Uterus (tissue), 4 donors: ENCODE measurements around the gene MTURN. TPM values are rescaled to one million over a fixed set of nuclear protein-coding genes. Genes with fewer than 3 reads are reported as not detected.
"Not testable (repeated sequence)": the region's sequence is repeated elsewhere in the genome, so short reads cannot be mapped to it uniquely, and the experiment has no call there.

ENCODE experiments used
- DNase-seq, 2 donors: peaks; one replicate each; pipeline ENCODE4 v3.0.0-alpha.2; 2019 to 2020
- H3K27ac ChIP-seq, 2 donors: fragments of 200-600 bp; sonication (generic); 1 replicate in 1 of 2; 2 replicates in 1 of 2; pipeline ENCODE4 v1.5.1; 2016 to 2018
- H3K27me3 ChIP-seq, 2 donors: fragments of 200-600 bp; sonication (generic); one replicate each; pipeline ENCODE4 v1.5.1; 2018 to 2019; ENCODE audit warnings: control low read depth in 1 of 2
- H3K36me3 ChIP-seq, 2 donors: fragments of 200-600 bp; sonication (generic); one replicate each; pipeline ENCODE4 v1.5.1; 2019; ENCODE audit warnings: control low read depth in 1 of 2
- H3K4me1 ChIP-seq, 2 donors: fragments of 200-600 bp; sonication (generic); one replicate each; pipeline ENCODE4 v1.5.1; 2018 to 2019; ENCODE audit warnings: control low read depth in 1 of 2
- H3K4me3 ChIP-seq, 2 donors: fragments of 200-600 bp; sonication (generic); 1 replicate in 1 of 2; 2 replicates in 1 of 2; pipeline ENCODE4 v1.5.1; 2018 to 2019; ENCODE audit warnings: mild to moderate bottlenecking in 1 of 2
- H3K9me3 ChIP-seq, 2 donors: fragments of 200-600 bp; sonication (generic); one replicate each; pipeline ENCODE4 v1.5.1; 2019; ENCODE audit warnings: control low read depth in 1 of 2
- CTCF ChIP-seq, 4 experiments: fragments of 200-600 bp in 2 of 4; fragments of 450-650 bp in 2 of 4; sonication (generic) in 2 of 4; IDR thresholded peaks; one replicate each; pipeline ENCODE4 v1.5.1; 2016 to 2019; ENCODE audit warnings: antibody characterized with exemption in 4 of 4, mild to moderate bottlenecking in 2 of 4, moderate library complexity in 1 of 4
- POLR2A ChIP-seq, 2 donors: fragments of 450-650 bp; IDR thresholded peaks; one replicate each; pipeline ENCODE4 v1.6.1; 2016; ENCODE audit warnings: antibody characterized with exemption in 2 of 2, mild to moderate bottlenecking in 1 of 2, moderate library complexity in 1 of 2
- intact Hi-C: fragments of 100-400 bp; cut with DNase I; formaldehyde crosslinking; loops from one replicate; pipeline ENCODE4 v1.15.1; 2023; ENCODE audit warnings: low total_unique reads
- total RNA-seq, 4 donors: library from RNA; depleted of rRNA in 3 of 4; stranded (reverse); fragments of >200 nt in 3 of 4; gene quantifications; one replicate each; pipeline versions ENCODE4 v1.1.0 to v1.2.4, GENCODE V29; 2014 to 2023
- donor health status: DM: yes; HTN: yes; CAD: no.

MTURN gene
- total RNA-seq, 4 donors from 2014 or later, result 45.1 to 75.9 (median 53.1) TPM

- no peaks in the 10 kb centered on the region for H3K4me1 ChIP-seq
- no peaks in the 10 kb centered on the region for H3K27me3 ChIP-seq
- H3K4me3 ChIP-seq, result no peak overlapping the region
- no peak for DNase-seq
- TF ChIP-seq POLR2A (IDR thresholded peaks at IDR 0.05), result no peak
- no peak for TF ChIP-seq CTCF (IDR thresholded peaks at IDR 0.05)
- H3K27ac ChIP-seq, result no peak overlapping the region
- intact Hi-C loops, result no loop called here
- no peaks in the 10 kb centered on the region for H3K36me3 ChIP-seq
- no peaks in the 10 kb centered on the region for H3K9me3 ChIP-seq
These were observed 52.7 kb downstream of the MTURN start for GRCh38 chr7:30187513-30187912.

DNA sequence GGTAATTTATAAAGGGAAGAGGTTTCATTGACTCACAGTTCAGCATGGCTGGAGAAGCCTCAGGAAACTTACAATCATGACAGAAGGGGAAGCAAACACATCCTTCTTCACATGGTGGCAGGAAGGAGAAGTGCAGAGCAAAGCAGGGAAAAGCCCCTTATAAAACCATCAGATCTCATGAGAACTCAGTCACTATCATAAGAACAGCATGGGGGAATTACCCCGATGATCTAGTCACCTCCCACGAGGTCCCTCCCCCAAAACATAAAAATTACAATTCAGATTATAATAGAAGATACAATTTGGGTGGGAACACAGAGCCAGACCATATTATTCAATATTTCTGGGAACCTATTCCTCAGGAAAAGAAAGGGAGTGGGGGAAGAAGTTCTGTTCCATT lies 53.6 kb downstream of the MTURN start:
- intact Hi-C loops, H3K36me3 ChIP-seq, H3K27ac ChIP-seq, DNase-seq, H3K27me3 ChIP-seq, H3K9me3 ChIP-seq, H3K4me3 ChIP-seq, H3K4me1 ChIP-seq: not testable (repeated sequence)

- no peaks in the 10 kb centered on the region for H3K9me3 ChIP-seq
- no peak for DNase-seq
- H3K27ac ChIP-seq, result no peak overlapping the region
- intact Hi-C loops, result no loop called here
- H3K4me1 ChIP-seq, result no peaks in the 10 kb centered on the region
- TF ChIP-seq POLR2A (IDR thresholded peaks at IDR 0.05) (no peak), CTCF (IDR thresholded peaks at IDR 0.05) (no peak)
- H3K27me3 ChIP-seq, result no peaks in the 10 kb centered on the region
- H3K36me3 ChIP-seq, result no peaks in the 10 kb centered on the region
- H3K4me3 ChIP-seq, result no peak overlapping the region
These were observed 54.0 kb downstream of the MTURN start for GRCh38 chr7:30188811-30189210.

- Histone ChIP-seq H3K9me3 (no peaks in the 10 kb centered on the region), H3K27me3 (no peaks in the 10 kb centered on the region), H3K4me3 (no peak overlapping the region), H3K36me3 (no peaks in the 10 kb centered on the region), H3K4me1 (no peaks in the 10 kb centered on the region), H3K27ac (no peak overlapping the region)
- intact Hi-C loops, result no loop called here
- TF ChIP-seq CTCF (IDR thresholded peaks at IDR 0.05), result no peak
- TF ChIP-seq POLR2A (IDR thresholded peaks at IDR 0.05), result no peak
- DNase-seq, result no peak
These were observed 57.0 kb downstream of the MTURN start for GRCh38 chr7:30191809-30192208.

- Histone ChIP-seq H3K36me3 (no peaks in the 10 kb centered on the region), H3K4me1 (no peaks in the 10 kb centered on the region), H3K4me3 (no peak overlapping the region), H3K27me3 (no peaks in the 10 kb centered on the region), H3K9me3 (no peaks in the 10 kb centered on the region), H3K27ac (no peak overlapping the region)
- no peak for TF ChIP-seq CTCF (IDR thresholded peaks at IDR 0.05)
- TF ChIP-seq POLR2A (IDR thresholded peaks at IDR 0.05), result no peak
- DNase-seq, result no peak
- intact Hi-C loops, result no loop called here
These were observed 58.7 kb downstream of the MTURN start for GRCh38 chr7:30193336-30193943.

DNA sequence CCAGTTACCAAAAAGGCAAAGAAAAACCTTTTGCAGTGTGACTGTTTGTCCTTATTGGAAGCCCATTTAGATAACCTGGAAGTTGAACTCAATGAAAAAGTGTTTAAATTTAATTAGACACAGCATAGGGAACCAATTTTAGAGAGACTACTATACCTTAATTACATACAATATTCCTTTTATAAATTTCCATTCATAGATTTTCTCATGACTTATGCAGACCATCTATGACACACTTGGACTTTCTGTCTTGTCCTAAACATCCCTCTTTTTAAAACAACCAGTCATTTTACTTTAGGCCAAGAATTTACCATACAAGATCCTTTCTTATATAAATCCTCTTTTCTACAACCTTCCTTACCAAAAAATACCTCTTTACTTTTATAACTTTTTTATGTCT lies 61.6 kb downstream of the MTURN start:
- no peak for DNase-seq
- Histone ChIP-seq H3K27me3 (no peaks in the 10 kb centered on the region), H3K36me3 (no peaks in the 10 kb centered on the region), H3K9me3 (no peaks in the 10 kb centered on the region), H3K4me3 (no peak overlapping the region), H3K4me1 (no peaks in the 10 kb centered on the region), H3K27ac (no peak overlapping the region)
- intact Hi-C loops, result no loop called here
- TF ChIP-seq CTCF (IDR thresholded peaks at IDR 0.05), result no peak
- no peak for TF ChIP-seq POLR2A (IDR thresholded peaks at IDR 0.05)
